DOHH2 (cell line): ENCODE measurements around the gene IP6K1.

Experiments
- CTCF ChIP-seq: fragments of 200-600 bp; sonication (generic); IDR thresholded peaks from one replicate; pipeline ENCODE4 v1.5.1; 2014; ENCODE audit warnings: antibody characterized with exemption, mild to moderate bottlenecking, low read depth, low read length; ENCODE audit not compliant: poor library complexity, severe bottlenecking
- EZH2phosphoT487 ChIP-seq: fragments of 200-600 bp; sonication (generic); IDR thresholded peaks from 2 replicates; pipeline ENCODE4 v1.6.1; 2017; ENCODE audit warnings: borderline replicate concordance, mild to moderate bottlenecking, antibody characterized with exemption, low read length, moderate library complexity, mixed read lengths

- TF ChIP-seq CTCF = no peak
- no peak for TF ChIP-seq EZH2phosphoT487
Measured at GRCh38 chr3:49786357-49787181, at the start of gene IP6K1.
